ENCODE results near the gene NELFCD.
"Not testable (repeated sequence)": the region's sequence is repeated elsewhere in the genome, so short reads cannot be mapped to it uniquely, and the experiment has no call there.

The NELFCD gene

GRCh38 chr20:59010995-59011873 is 30.2 kb downstream of the NELFCD start:
- no peak for DNase-seq

DNA sequence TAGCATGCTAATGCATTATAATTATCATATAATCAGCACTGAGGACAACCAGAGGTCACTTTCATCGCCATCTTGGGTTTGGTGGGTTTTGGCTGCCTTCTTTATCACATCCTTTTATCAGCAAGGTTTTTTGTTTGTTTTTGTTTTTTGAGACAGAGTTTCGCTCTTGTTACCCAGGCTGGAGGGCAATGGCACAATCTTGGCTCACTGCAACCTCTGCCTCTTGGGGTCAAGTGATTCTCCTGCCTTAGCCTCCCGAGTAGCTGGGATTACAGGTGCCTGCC is 30.8 kb downstream of the NELFCD start:
- DNase-seq = not testable (repeated sequence)

- DNase-seq = no peak
Measured at GRCh38 chr20:59013031-59013951, 32.2 kb downstream of the NELFCD start.

- no peak for DNase-seq
Measured at GRCh38 chr20:59013959-59014608, 33.0 kb downstream of the NELFCD start.

GRCh38 chr20:59014680-59015389 is 33.8 kb downstream of the NELFCD start:
- no peak for DNase-seq

DNA sequence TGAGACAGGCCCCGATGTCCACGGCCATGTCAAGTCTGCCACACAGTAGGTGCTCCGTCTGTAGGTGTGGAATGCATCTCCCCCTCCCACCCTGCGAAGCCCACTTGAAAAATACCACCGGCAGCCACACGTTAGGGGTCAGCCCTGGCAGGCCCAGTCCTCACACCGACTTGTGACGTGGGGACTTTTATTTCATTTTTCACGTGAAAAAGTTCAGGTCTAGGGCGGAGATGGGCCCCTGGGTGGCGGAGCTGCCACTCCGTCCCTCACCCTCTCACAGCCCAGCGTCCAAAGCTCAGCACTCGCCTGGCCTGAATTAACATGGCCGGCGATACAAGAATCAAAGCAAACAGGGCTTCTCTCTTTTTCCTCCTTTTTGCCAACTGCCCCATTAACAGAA is 34.4 kb downstream of the NELFCD start:
- no peak for DNase-seq

- DNase-seq = no peak
Measured at GRCh38 chr20:59015812-59016711, 35.0 kb downstream of the NELFCD start.

DNA sequence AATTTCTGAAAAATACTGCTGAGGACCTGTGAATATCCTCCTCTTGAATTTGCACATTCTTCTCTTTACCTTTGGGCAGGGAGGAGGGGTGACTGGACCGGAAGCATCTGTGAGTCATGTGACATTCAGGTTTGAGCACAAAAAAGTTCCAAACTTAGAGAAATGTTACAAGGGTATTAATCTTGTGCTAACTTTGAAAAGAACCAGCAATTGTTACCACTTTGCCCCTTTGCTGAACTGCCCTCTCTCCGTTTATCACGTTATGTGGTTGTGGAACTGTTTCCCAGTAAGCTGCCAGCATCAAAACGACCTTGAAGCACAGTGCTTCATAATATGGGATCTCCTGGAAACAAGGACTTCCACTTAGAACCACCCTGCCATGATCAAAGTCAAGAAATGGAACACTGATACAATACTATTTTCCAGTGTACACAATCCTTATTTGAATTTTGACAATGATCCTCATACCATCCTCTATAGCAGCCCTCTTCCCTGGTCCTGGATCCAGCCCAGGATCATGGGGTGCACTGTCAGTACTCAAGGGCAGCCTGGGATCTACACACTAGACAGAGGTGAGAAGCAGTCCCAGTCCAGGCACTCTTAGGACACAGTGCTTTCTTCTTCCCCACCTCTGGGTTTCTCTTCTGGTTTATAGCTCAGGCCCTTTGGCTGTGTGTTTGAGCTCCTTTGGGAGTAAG is 35.9 kb downstream of the NELFCD start:
- no peak for DNase-seq

DNA sequence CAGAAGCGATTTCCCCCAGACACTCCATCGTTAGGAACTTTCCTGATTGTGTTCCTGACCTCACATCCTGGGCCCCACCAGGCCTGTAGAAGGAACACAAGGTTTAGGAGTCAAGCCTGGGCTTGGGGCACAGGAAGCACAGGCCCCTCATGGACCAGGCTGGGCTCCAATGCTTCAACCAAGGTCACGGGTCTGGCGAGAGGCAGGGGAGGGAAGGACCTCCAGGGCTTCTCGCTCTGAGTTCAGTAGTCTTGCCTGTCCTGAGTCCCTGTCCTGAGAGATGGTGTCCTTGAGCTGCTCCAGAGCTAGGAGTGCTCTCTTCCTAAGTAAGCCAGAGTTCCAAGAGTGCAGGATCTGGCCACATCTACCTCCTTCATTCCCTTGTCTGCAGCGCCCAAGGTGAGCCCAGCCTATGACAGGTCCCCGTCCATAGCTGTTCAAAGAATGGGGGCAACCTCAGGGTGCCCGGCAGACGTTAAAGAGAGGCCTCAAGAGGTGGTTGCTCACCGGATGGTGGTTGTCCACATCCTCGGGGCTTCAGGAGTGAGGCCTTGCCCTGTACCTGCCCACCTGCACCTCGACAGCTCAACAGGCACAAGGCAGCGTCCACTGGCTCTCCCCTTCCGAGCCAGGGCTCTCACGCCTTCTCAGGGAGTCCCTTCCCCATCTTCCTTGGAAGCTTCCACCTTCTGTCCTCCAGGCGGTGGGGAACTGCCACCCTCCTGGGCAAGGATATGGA is 36.6 kb downstream of the NELFCD start:
- no peak for DNase-seq

DNA sequence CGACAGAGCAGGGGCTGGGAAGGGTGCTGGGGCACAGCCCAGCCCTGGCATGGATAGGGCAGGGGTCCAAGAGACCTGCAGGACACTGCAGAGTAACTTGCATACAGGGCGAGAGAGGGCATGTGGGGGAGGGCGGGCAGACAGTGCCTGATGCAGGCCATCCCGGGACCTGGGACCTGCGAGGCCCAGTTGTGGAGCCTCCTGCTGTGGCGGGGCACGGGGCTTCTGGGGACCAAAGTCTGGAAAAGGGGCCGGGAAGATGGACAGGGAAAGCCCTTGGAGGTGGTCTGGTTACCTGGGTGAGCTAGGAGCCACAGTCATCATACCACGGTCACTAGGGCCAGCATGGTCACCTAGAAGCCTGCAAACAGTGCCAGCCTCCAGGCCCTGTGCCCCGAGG is 37.8 kb downstream of the NELFCD start:
- no peak for DNase-seq

GRCh38 chr20:59019217-59019616 is 38.2 kb downstream of the NELFCD start, which contains the start of gene TUBB1:
TUBB1 (plus strand) TSS chr20:59019429; CDS start chr20:59019523, 94 bp downstream.
- no peak for DNase-seq

DNA sequence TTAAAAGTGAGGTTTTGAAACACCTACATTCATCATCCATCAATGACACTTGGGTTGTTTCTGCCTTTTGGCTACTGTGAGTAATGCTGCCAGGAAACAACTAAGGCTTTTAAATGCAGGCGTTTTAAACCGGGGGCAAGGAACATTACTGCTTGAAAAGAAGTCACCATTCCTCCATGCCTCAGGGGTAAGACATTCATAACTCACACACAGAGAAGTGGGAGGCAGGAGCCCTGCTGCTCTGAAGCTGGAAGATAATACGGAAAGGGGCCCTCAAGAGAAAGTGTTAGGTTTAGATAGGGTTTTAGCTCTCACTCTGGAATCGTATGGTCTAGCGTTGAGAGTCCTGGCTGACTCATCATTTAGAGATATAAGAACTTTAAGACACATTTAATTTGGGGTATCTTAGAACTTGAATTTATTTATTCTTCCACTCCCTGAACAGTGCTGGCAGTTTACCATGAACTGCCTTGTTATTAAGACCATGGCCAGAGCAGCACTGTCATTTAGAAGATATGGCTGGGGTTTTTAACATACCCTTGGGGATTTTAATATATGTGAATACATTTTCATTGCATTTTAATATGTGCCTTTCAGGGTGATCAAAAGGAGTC is 40.0 kb downstream of the NELFCD start:
- DNase-seq = peak; percentile 8

GRCh38 chr20:59022754-59023153 is 41.7 kb downstream of the NELFCD start:
- no peak for DNase-seq

GRCh38 chr20:59023616-59024015 is 42.6 kb downstream of the NELFCD start:
- DNase-seq = no peak

GRCh38 chr20:59024111-59024530 is 43.1 kb downstream of the NELFCD start:
- no peak for DNase-seq

GRCh38 chr20:59025086-59025485 is 44.0 kb downstream of the NELFCD start:
- no peak for DNase-seq

- no peak for DNase-seq
Measured at GRCh38 chr20:59025511-59025910, 44.5 kb downstream of the NELFCD start.

DNA sequence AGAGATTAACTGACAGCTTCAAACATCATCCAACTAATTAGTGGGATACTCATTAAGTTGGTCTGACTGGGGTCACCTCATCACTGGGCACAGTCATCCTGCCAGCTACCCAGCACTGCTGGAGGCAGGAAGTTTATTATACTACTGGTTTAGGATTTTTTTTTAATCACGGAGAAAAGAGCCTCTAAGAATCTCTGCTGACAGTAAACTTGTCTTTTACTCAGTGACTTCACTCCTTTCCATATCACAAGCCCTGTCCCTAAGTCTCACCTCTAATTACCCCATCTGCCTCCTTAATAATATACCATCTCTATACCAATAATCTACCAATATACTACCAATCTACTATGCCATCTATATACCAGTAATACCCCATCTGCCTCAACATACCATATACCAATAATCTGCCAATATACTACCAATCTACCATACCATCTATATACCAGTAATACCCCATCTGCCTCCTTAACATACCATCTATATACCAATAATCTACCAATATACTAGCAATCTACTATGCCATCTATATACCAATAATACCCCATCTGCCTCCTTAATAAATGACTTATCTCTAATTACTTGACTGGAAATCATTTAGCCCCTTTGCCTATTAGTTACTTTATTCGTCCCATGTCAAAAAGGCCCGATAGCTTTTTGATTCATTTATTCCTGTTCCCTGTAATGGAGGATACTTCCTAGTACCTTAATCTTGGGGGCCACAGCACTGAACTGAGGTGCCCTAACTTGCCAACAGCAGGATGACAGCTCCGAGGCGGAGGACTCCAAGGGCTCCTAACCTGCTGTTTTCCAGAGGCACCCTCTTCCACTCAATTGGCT is 46.1 kb downstream of the NELFCD start:
- DNase-seq = no peak

Data from NCI-H526 treated with DMSO at 0.1 percent for 48 hours (cell line).